Measurements from ENCODE around the gene EIF4E.
"Not testable (repeated sequence)": the region's sequence is repeated elsewhere in the genome, so short reads cannot be mapped to it uniquely, and the experiment has no call there.

EIF4E gene

GRCh38 chr4:98872120-98872906, 56.6 kb downstream of the EIF4E start:
- DNase-seq = not testable (repeated sequence)

GRCh38 chr4:98867648-98868047, 61.3 kb downstream of the EIF4E start:
- no peak for DNase-seq

GRCh38 chr4:98865059-98865458, 63.9 kb downstream of the EIF4E start:
- no peak for DNase-seq

GRCh38 chr4:98864560-98864959, 64.4 kb downstream of the EIF4E start:
- DNase-seq = no peak

GRCh38 chr4:98862371-98862770, 66.6 kb downstream of the EIF4E start:
- DNase-seq = no peak

- DNase-seq = no peak
Measured at GRCh38 chr4:98861100-98861884, 67.6 kb downstream of the EIF4E start.

GRCh38 chr4:98851806-98852205, 77.1 kb downstream of the EIF4E start:
- no peak for DNase-seq

GRCh38 chr4:98850937-98851336, 78.0 kb downstream of the EIF4E start:
- DNase-seq = no peak

GRCh38 chr4:98848448-98848847, 80.5 kb downstream of the EIF4E start:
- DNase-seq = no peak

- no peak for DNase-seq
Measured at GRCh38 chr4:98845960-98846359, 83.0 kb downstream of the EIF4E start.

- not testable (repeated sequence) for DNase-seq
Measured at GRCh38 chr4:98842917-98843316, 86.0 kb downstream of the EIF4E start.

GRCh38 chr4:98838977-98839618, 89.8 kb downstream of the EIF4E start:
- DNase-seq = no peak

GRCh38 chr4:98838531-98838930, 90.4 kb downstream of the EIF4E start:
- no peak for DNase-seq

GRCh38 chr4:98833384-98833783, 95.5 kb downstream of the EIF4E start:
- no peak for DNase-seq

- DNase-seq = not testable (repeated sequence)
Measured at GRCh38 chr4:98831036-98831435, 97.9 kb downstream of the EIF4E start.

All from CD4-positive, alpha-beta T cell treated with Interleukin-10 for 1 hour (primary cell).